IPS-15b (cell line): ENCODE data around the gene TOMM20.
A peak's percentile ranks its signal among the peaks of the same experiment; 100 is the strongest.
"Not testable (repeated sequence)": the region's sequence is repeated elsewhere in the genome, so short reads cannot be mapped to it uniquely, and the experiment has no call there.

ENCODE experiments used
- H3K27me3 ChIP-seq: one replicate; pipeline ENCODE4 v1.6.1; 2013; ENCODE audit warnings: low read length; ENCODE audit not compliant: control insufficient read depth, insufficient read depth
- H3K36me3 ChIP-seq: one replicate; pipeline ENCODE4 v1.6.1; 2013; ENCODE audit warnings: low read length; ENCODE audit not compliant: control insufficient read depth, insufficient read depth
- H3K4me1 ChIP-seq: one replicate; pipeline ENCODE4 v1.6.1; 2013; ENCODE audit warnings: mild to moderate bottlenecking, low read length; ENCODE audit not compliant: control insufficient read depth, insufficient read depth
- H3K4me3 ChIP-seq: one replicate; pipeline ENCODE4 v1.5.1; 2013; ENCODE audit warnings: low read depth, low read length
- H3K9ac ChIP-seq: one replicate; pipeline ENCODE4 v1.6.1; 2013; ENCODE audit warnings: low read depth, mild to moderate bottlenecking, low read length
- H3K9me3 ChIP-seq: one replicate; pipeline ENCODE4 v1.6.1; 2013; ENCODE audit warnings: mild to moderate bottlenecking, low read length; ENCODE audit not compliant: control insufficient read depth, insufficient read depth

TOMM20 gene

DNA sequence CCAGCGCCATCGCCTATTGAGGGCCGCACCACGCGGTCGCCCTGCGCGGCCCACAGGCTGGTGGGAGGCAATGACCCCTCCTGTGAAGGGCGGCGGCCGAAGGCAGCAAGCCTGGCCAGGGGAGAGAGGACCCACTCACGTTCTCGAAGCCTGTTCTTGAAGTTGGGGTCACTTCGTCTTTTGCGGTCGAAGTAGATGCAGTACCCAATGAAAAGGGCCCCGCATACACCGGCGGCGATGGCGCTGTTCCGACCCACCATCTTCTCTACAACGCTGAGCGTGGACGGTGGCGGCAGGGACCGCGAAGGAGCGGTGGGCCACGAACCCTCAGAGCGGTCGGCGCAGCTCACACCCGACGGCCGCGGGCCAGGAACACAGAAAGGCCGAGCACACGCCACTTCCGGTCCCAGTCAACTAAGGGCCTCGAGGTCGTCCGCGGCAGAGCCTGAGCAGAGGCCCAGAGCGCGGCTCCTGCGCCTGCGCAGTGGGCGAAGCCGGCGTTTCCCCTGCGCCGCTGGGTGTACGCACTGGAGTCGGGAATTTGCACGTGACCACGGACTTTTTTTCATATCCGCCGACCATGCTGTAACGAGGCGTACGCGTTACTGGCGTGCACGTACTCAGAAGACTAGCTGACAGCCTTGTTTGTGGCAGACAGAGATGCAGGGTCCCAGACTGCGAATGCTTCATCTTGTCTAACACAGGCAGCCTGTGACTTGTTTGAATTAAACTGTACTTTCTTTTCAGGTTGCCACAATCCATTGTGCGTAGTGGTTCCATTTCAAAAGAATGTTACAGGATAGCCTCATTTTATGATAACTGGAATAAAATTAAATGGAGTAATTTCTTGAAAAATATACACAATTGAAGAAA is at the start of gene TOMM20:
Gene TOMM20 (minus strand): TSS at position 382 of the 873 bp plus-strand sequence. CDS start 122 bp downstream, at position 260.
- Histone ChIP-seq H3K4me3 (peak within 1 kb of the TSS; percentile 74), H3K9ac (peak within 1 kb of the TSS; percentile 94), H3K4me1 (no peaks in the 10 kb centered on the region), H3K36me3 (no peaks in the 10 kb centered on the region), H3K9me3 (no peaks in the 10 kb centered on the region), H3K27me3 (no peaks in the 10 kb centered on the region)

DNA sequence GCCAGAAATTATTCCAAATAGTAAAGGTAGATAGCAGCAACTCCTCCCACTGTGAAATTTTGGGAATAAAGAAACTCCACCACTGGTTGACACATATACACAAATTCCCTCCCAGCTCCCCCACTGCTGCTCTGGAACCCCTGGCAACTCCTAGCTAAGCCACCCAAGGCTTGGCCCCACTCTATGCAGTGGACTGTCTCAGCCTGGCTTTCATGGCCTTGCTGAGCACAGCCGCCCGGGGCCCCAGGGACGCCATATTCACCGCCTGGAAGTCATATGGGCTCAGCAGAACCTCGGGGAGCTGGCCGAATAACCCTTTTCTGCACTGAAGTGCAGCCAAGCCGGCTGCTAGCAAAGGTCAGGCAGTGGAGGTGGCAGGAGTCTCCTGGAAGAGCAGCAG is 47.8 kb upstream of the TOMM20 start:
- Histone ChIP-seq H3K4me3 (no peak overlapping the region), H3K36me3 (peaks cover 3% of the 10 kb centered on the region), H3K4me1 (no peaks in the 10 kb centered on the region)

DNA sequence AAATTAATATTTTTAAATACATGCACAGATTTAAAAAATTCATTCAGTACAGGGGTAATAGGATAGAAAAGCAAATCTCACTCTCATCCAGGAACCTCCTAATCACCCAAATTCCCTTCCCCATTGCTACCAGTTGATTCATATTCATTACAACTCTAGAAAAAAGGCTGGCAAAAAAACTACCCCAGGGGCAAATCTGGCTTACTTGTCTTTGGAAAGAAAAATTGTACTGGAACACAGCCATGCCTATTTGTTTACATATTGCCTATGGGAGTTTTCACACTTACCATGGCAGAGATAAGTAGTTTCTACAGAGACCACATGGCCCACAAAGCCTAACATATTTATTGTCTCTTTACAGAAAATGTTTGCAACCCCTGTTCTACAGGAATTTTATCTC is 41.3 kb upstream of the TOMM20 start:
- no peaks in the 10 kb centered on the region for H3K4me1 ChIP-seq
- H3K9ac ChIP-seq = no peak overlapping the region
- no peaks in the 10 kb centered on the region for H3K36me3 ChIP-seq
- no peak overlapping the region for H3K4me3 ChIP-seq
- H3K9me3 ChIP-seq = no peaks in the 10 kb centered on the region
- H3K27me3 ChIP-seq = no peaks in the 10 kb centered on the region

More for the DNA sequence above, 47.8 kb upstream of the TOMM20 start:
- Histone ChIP-seq H3K9me3 (no peaks in the 10 kb centered on the region), H3K27me3 (no peaks in the 10 kb centered on the region), H3K9ac (no peak overlapping the region)

DNA sequence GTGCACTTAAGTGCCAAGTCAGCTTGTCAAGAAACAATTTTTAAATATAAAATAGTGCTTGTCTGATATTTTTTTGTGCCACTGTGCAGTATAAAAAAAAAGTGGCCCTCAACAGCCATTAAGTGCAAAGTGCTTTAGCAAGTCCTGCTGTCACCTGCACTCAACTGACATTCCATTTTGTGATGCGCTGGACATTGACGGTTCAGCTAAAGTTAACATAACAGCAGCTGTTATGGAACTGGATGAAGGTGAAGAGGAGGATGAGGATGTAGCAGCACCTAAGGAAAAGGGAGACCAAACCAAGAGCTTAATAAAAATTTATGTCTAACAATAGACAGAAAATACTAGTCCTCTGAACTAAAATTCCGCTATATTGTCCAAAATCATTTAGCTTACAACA is 39.7 kb upstream of the TOMM20 start:
- Histone ChIP-seq H3K9me3 (no peaks in the 10 kb centered on the region), H3K9ac (no peak overlapping the region), H3K27me3 (no peaks in the 10 kb centered on the region), H3K4me1 (no peaks in the 10 kb centered on the region), H3K4me3 (no peak overlapping the region), H3K36me3 (no peaks in the 10 kb centered on the region)

DNA sequence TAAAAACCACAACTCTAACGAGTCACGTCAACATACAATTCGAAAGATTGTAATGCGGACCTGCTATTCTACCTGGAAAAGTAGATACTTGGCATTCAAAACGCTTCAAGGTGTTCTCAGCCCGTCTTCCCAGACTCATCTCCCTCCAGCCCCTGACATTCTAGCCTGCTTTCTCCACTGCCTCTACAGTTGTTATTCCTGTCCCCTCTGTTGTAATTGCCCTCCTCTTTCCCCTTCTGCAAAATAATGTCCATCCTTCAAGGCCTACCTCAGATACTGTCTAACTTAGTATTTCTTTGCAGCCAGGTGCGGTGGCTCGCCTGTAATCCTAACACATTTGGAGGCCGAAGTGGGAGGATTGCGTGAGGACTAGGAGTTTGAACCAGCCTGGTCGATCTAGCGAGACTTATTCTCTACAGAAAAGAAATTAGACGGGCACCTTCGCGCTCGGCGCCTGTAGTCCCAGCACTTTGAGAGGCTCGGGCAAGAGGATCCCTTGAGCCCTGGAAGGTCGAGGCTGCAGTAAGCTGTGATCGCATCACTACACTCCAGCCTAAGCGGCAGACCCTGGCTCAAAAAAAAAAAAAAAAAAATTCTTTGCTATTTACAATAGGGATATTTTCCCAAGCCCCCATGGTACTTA is 33.2 kb upstream of the TOMM20 start:
- Histone ChIP-seq H3K36me3 (peaks cover 5% of the 10 kb centered on the region), H3K4me1 (no peaks in the 10 kb centered on the region), H3K9me3 (no peaks in the 10 kb centered on the region), H3K27me3 (no peaks in the 10 kb centered on the region), H3K9ac (peak overlapping the region; percentile 83), H3K4me3 (peak overlapping the region; percentile 87)

DNA sequence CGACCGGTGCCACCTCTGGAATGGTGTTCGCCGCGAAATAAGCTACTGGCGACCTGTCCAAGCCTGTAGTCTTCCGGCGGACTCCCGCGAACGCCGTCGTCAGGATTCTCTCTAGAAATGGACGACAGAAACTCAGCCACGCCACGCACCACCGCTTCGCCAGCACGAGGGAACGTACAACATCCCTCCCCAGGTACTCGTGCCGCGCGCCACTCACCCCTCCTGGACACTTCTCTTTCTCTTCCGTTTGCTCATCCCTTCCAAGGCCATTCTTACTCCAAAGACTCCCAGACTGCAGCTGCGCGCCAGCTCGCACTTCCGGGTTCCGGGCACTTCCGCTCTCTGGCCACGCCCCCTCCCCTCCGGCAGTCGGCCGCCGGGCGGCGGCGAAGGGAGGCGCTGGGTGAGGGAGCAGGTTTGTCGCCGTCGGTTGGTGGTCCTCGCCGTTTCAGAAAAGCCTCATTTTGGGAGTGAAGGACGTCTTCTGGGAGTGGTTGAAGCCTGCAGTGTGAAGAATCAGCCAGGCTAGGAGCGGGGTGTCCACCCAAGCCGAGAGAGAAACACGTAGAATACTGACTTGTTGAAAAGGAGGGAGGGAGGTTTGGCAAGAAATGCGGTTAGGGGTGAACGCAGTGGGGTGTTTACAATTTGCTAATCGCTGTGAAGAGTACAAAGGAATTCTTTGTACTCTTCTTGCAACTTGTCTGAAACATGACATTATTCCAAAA is 32.5 kb upstream of the TOMM20 start, which contains the start of gene RBM34:
Gene RBM34 (minus strand): TSS at position 294 of the 728 bp plus-strand sequence. CDS start 24 bp downstream, at position 270.
- H3K9me3 ChIP-seq = no peaks in the 10 kb centered on the region
- H3K4me3 ChIP-seq = peak within 1 kb of the TSS; percentile 87
- no peaks in the 10 kb centered on the region for H3K27me3 ChIP-seq
- H3K36me3 ChIP-seq = peaks cover 5% of the 10 kb centered on the region
- peak within 1 kb of the TSS; percentile 83 for H3K9ac ChIP-seq
- H3K4me1 ChIP-seq = no peaks in the 10 kb centered on the region

DNA sequence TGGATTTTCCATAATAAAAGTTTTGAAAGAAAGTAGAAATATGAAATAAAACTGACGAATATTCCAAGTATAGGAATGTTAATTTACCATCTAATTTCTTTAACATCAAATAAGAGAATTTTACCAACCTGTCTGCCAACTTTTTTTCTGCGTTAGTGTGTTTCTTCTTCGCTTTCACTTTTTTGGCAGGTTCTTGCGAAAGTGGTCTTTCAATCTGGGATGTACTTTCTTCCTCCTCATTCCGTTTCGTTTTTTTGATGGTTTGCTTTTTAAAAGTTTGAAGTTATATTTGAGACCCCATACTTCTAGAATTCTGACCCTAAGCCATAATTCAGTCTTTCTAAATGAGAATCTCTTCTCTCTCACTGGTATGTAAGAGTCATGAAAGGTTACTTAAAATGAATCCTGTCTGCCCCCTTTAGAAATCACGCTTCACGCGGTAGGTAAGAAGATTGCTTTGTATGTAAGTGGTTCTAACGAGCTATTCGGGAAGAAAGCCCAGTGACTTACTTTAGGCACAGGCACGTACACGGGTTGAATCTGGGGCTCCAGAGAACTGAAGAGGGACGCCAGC is 31.8 kb upstream of the TOMM20 start:
- no peaks in the 10 kb centered on the region for H3K4me1 ChIP-seq
- H3K9ac ChIP-seq = peak overlapping the region; percentile 83
- H3K36me3 ChIP-seq = peaks cover 5% of the 10 kb centered on the region
- H3K4me3 ChIP-seq = peak overlapping the region; percentile 87
- no peaks in the 10 kb centered on the region for H3K27me3 ChIP-seq
- H3K9me3 ChIP-seq = no peaks in the 10 kb centered on the region

DNA sequence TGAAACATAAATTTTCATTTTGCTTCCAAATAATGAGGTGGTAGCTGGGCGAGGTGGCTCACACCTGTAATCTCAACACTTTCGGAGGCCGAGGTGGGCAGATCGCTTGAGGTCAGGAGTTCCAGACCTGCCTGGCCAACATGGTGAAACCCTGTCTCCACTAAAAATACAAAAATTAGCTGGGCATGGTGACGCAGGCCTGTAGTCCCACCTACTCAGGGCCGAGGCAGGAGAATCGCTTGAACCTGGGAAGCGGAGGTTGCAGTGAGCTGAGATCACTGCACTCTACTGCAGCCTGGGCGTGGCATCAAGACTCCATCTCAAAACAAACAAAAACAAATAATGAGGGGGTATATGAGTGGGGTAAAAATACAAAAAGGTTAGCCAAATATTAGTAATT is 31.3 kb upstream of the TOMM20 start:
- not testable (repeated sequence) for H3K4me3 ChIP-seq, H3K4me1 ChIP-seq, H3K27me3 ChIP-seq, H3K36me3 ChIP-seq, H3K9ac ChIP-seq, H3K9me3 ChIP-seq

DNA sequence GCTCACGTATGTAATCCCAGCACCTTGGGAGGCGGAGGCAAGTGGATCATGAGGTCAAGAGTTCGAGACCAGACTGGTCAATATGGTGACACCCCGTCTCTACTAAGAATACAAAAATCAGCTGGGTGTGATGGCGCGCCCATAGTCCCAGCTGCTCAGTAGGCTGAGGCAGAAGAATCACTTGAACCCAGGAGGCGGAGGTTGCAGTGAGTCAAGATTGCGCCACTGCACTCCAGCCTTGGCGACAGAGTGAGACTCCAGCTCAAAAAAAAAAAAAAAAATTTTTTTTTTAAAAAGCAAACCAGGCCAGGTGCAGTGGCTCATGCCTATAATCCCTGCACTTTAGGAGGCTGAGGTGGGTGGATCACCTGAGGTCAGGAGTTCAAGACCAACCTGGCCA is 30.6 kb upstream of the TOMM20 start:
- not testable (repeated sequence) for H3K4me1 ChIP-seq, H3K4me3 ChIP-seq, H3K36me3 ChIP-seq, H3K27me3 ChIP-seq, H3K9ac ChIP-seq, H3K9me3 ChIP-seq

DNA sequence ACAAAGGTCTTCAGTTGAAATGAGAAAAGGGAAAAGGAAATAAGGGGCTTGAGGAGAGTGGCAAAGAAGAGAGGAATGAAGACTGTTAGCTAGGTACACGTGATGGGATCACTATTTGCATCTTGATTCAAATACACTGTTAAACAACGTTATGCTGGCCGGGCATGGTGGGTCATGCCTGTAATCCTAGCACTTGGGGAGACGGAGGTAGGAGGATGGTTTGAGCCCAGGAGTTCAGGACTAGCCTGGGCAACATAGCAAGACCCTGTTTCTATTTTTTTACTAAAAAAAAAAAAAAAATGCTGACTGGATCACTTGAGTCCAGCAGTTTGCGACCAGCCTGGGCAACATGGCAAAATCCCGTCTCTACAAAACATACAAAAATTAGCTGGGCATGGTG is 30.0 kb upstream of the TOMM20 start:
- no peak overlapping the region for H3K9ac ChIP-seq
- no peak overlapping the region for H3K4me3 ChIP-seq
- H3K9me3 ChIP-seq = no peaks in the 10 kb centered on the region
- H3K4me1 ChIP-seq = no peaks in the 10 kb centered on the region
- no peaks in the 10 kb centered on the region for H3K27me3 ChIP-seq
- peaks cover 6% of the 10 kb centered on the region for H3K36me3 ChIP-seq

DNA sequence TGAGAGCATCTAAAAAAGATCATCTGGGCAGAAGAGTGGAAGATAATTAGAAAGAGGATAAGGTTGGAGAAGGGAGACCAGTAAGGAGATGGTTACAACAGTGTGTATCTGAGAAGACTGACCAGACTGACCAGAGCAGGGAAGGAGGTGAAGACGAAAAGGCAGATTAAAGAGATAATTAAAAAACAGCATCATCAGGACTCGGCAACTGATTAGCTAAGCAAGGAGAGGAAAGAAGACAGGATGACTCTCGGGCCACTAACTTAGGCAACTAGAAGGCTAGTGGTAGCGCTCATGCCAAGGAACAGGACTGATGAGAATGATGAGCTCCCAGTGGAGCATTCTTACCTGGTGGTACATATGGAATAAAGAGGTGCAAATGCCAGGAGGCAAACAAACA is 28.5 kb upstream of the TOMM20 start:
- Histone ChIP-seq H3K36me3 (peaks cover 7% of the 10 kb centered on the region), H3K9ac (no peak overlapping the region), H3K27me3 (no peaks in the 10 kb centered on the region), H3K4me3 (no peak overlapping the region), H3K9me3 (no peaks in the 10 kb centered on the region), H3K4me1 (no peaks in the 10 kb centered on the region)
